HG03432 (cell line): Measurements from ENCODE around the gene LAMB3.

ENCODE experiments used
- ATAC-seq: cut with Tn5 transposase; IDR thresholded peaks from one replicate; pipeline ENCODE4 v1.9.1; 2021; ENCODE audit warnings: mild to moderate bottlenecking, moderate library complexity; ENCODE audit not compliant: unreplicated experiment

Gene LAMB3

GRCh38 chr1:209618756-209619420, 33.3 kb downstream of the LAMB3 start:
- ATAC-seq = no peak

- no peak for ATAC-seq
These were observed 33.9 kb downstream of the LAMB3 start for GRCh38 chr1:209618291-209618690.

GRCh38 chr1:209617755-209618154, 34.5 kb downstream of the LAMB3 start:
- ATAC-seq = no peak

GRCh38 chr1:209617047-209617673, 35.1 kb downstream of the LAMB3 start:
- no peak for ATAC-seq

GRCh38 chr1:209616366-209617046, 35.7 kb downstream of the LAMB3 start:
- no peak for ATAC-seq

GRCh38 chr1:209614906-209615305, 37.3 kb downstream of the LAMB3 start:
- ATAC-seq = no peak

- ATAC-seq = no peak
These were observed 38.1 kb downstream of the LAMB3 start for GRCh38 chr1:209614151-209614420.

- ATAC-seq = no peak
These were observed 38.6 kb downstream of the LAMB3 start for GRCh38 chr1:209613400-209614150.

- no peak for ATAC-seq
These were observed 39.4 kb downstream of the LAMB3 start for GRCh38 chr1:209612646-209613399.

GRCh38 chr1:209611771-209612570, 40.3 kb downstream of the LAMB3 start:
- no peak for ATAC-seq

GRCh38 chr1:209610631-209610905, 41.7 kb downstream of the LAMB3 start:
- ATAC-seq = no peak

- no peak for ATAC-seq
These were observed 42.2 kb downstream of the LAMB3 start for GRCh38 chr1:209609791-209610630.

GRCh38 chr1:209609041-209609790, 43.0 kb downstream of the LAMB3 start:
- ATAC-seq = no peak

- peak; percentile 27 for ATAC-seq
These were observed 44.4 kb downstream of the LAMB3 start for GRCh38 chr1:209607795-209608178.

- peak; percentile 95 for ATAC-seq
These were observed 45.0 kb downstream of the LAMB3 start for GRCh38 chr1:209607102-209607794.

- no peak for ATAC-seq
These were observed 48.3 kb downstream of the LAMB3 start for GRCh38 chr1:209603877-209604276.

GRCh38 chr1:209601809-209602657, 50.2 kb downstream of the LAMB3 start:
- ATAC-seq = peak; percentile 72
